ENCODE data around the gene SNX8.

Gene SNX8

GRCh38 chr7:2242541-2243429 is 71.5 kb downstream of the SNX8 start:
- peak; percentile 5 for DNase-seq

GRCh38 chr7:2241580-2242540 is 72.4 kb downstream of the SNX8 start, which contains the start of the genes MRM2 and NUDT1:
Gene MRM2 (minus strand): TSS chr7:2242205. CDS start chr7:2242169, 36 bp downstream.
Gene NUDT1 (plus strand): TSS chr7:2242226. CDS start chr7:2244575, 2,349 bp downstream.
- DNase-seq = peak; percentile 51

GRCh38 chr7:2239242-2239641 is 75.0 kb downstream of the SNX8 start:
- DNase-seq = no peak

GRCh38 chr7:2237109-2237602 is 77.1 kb downstream of the SNX8 start:
- no peak for DNase-seq

- DNase-seq = no peak
These were observed 80.3 kb downstream of the SNX8 start for GRCh38 chr7:2233926-2234325.

- peak; percentile 81 for DNase-seq
These were observed 81.3 kb downstream of the SNX8 start, which contains the start of gene MAD1L1 for GRCh38 chr7:2232766-2233520. Gene MAD1L1 (minus strand): TSS chr7:2232945. CDS start chr7:2230133, 2,812 bp downstream.

- no peak for DNase-seq
These were observed 82.1 kb downstream of the SNX8 start for GRCh38 chr7:2231992-2232765.

GRCh38 chr7:2230882-2231281 is 83.4 kb downstream of the SNX8 start:
- DNase-seq = no peak

- DNase-seq = no peak
These were observed 84.0 kb downstream of the SNX8 start for GRCh38 chr7:2230226-2230625.

- no peak for DNase-seq
These were observed 84.8 kb downstream of the SNX8 start for GRCh38 chr7:2229467-2229866.

GRCh38 chr7:2228921-2229320 is 85.3 kb downstream of the SNX8 start:
- DNase-seq = no peak

GRCh38 chr7:2227699-2228098 is 86.5 kb downstream of the SNX8 start:
- no peak for DNase-seq

GRCh38 chr7:2225830-2226229 is 88.4 kb downstream of the SNX8 start:
- DNase-seq = no peak

GRCh38 chr7:2225336-2225735 is 88.9 kb downstream of the SNX8 start:
- no peak for DNase-seq

- no peak for DNase-seq
These were observed 89.3 kb downstream of the SNX8 start for GRCh38 chr7:2224934-2225333.

- no peak for DNase-seq
These were observed 89.7 kb downstream of the SNX8 start for GRCh38 chr7:2224491-2224928.

- DNase-seq = no peak
These were observed 90.9 kb downstream of the SNX8 start for GRCh38 chr7:2223321-2223720.

GRCh38 chr7:2222516-2222915 is 91.7 kb downstream of the SNX8 start:
- DNase-seq = no peak

GRCh38 chr7:2220954-2221353 is 93.3 kb downstream of the SNX8 start:
- no peak for DNase-seq

GRCh38 chr7:2220506-2220905 is 93.7 kb downstream of the SNX8 start:
- DNase-seq = no peak

GRCh38 chr7:2220030-2220429 is 94.2 kb downstream of the SNX8 start:
- no peak for DNase-seq
